Choroid plexus epithelial cell (primary cell): ENCODE results near the gene SNRNP200.

Source experiments
- DNase-seq: peaks from one replicate; pipeline ENCODE4 v3.0.0-alpha.2; 2010; ENCODE audit warnings: low read depth
- H3K4me3 ChIP-seq: 2 replicates; pipeline ENCODE4 v1.5.1; 2011; ENCODE audit warnings: low read depth, mild to moderate bottlenecking, control low read depth, low read length, moderate library complexity
- TF ChIP-seq, protein P1 (sequence below): conservative IDR thresholded peaks from 2 replicates; pipeline ENCODE4 v1.5.1; 2011; ENCODE audit warnings: low read depth, mild to moderate bottlenecking, control low read depth, inconsistent platforms, low read length, moderate library complexity

SNRNP200 gene

GRCh38 chr2:96326564-96326963, 21.2 kb upstream of the SNRNP200 start:
- no peak for DNase-seq
- TF ChIP-seq, protein P1, sequence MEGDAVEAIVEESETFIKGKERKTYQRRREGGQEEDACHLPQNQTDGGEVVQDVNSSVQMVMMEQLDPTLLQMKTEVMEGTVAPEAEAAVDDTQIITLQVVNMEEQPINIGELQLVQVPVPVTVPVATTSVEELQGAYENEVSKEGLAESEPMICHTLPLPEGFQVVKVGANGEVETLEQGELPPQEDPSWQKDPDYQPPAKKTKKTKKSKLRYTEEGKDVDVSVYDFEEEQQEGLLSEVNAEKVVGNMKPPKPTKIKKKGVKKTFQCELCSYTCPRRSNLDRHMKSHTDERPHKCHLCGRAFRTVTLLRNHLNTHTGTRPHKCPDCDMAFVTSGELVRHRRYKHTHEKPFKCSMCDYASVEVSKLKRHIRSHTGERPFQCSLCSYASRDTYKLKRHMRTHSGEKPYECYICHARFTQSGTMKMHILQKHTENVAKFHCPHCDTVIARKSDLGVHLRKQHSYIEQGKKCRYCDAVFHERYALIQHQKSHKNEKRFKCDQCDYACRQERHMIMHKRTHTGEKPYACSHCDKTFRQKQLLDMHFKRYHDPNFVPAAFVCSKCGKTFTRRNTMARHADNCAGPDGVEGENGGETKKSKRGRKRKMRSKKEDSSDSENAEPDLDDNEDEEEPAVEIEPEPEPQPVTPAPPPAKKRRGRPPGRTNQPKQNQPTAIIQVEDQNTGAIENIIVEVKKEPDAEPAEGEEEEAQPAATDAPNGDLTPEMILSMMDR: no peak
- no peak overlapping the region for H3K4me3 ChIP-seq

DNA sequence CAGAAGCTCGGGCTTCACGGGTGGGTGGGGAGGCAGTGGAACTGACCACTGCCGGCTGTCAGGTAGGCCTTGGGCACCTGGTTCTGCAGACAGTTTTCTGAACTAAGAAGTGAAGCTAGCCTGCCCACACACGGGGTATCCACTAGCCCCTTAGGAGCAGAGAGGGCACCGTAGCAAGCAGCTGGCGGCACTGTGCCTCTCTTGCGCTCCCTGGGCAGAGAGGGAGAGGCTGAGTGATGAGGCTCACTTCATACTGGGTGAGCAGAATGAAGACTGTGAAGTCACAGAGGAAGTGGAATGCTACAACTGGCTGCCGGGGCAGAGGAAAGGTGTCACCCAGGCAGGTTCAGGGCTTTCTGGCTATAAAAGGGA, 20.5 kb upstream of the SNRNP200 start:
- no peak for DNase-seq
- H3K4me3 ChIP-seq: peak overlapping the region; percentile 63
- TF ChIP-seq, protein P1: no peak

DNA sequence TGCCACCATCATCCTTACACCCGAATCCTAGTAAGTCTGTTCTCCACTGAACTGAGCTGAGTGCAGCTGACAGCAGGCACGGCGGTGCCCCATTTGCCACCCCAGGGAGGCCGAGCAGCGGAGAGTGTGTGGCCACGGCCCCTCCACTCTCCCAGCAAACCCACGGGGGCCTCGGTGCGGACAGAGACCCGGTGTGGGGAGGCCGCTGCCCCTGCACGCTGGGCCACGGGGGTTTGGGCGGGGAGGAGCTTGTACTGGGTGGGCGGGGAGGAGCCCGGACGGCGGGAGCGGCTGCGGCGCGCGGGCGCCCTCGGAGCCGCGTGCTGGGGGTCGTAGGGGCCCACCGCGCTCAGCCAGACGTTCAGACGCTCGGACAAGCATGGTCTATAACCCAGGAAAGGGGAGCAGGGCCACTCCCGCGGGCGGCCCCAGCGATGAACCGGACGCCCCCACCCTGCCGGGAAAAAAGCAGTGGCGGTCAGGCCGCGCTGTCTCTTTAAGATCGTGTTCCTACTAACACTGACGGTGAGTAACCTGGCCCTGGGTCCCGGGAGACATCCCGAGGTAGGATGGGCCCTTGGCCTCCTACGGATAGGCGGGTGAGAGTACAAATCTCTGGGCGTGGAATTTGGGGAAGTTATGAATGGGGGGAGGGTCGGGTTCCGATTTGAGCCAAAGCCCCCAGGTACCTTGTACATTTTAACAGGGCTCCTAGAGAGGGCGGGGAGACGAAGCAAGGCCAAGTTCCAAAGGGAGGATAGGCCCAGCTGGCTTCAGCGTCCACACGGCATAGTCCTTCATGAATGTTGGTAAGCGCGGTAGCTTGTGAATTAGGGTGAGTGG, 19.9 kb upstream of the SNRNP200 start, which contains the start of gene ITPRIPL1:
ITPRIPL1 (plus strand) TSS at position 277 of the 843 bp plus-strand sequence; CDS start at position 800, 523 bp downstream.
- DNase-seq: no peak
- TF ChIP-seq, protein P1: no peak
- peak within 1 kb of the TSS; percentile 63 for H3K4me3 ChIP-seq

DNA sequence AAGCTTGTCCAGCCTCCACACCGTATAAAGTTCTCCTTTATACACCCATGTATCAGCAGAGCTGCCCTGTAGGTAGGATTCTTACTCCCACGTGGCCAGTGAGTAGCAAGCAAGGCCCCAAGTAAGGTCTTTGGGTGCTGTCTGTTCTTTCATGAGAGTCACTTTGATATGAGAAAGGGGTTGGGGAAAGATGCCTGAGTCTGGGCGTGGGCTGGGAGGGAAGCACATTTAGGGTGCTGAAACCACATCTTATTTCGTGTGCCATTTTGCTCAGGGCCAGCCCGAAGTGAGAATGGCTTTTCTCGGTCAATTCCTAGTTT, 19.3 kb upstream of the SNRNP200 start:
- TF ChIP-seq, protein P1: no peak
- no peak for DNase-seq
- peak overlapping the region; percentile 63 for H3K4me3 ChIP-seq

- no peak for DNase-seq
- TF ChIP-seq, protein P1: no peak
- H3K4me3 ChIP-seq: no peak overlapping the region
Observed at GRCh38 chr2:96323849-96324248, 18.5 kb upstream of the SNRNP200 start.

- TF ChIP-seq, protein P1: no peak
- H3K4me3 ChIP-seq: peak overlapping the region; percentile 61
- no peak for DNase-seq
Observed at GRCh38 chr2:96320728-96321622, 15.6 kb upstream of the SNRNP200 start.
